ENCODE measurements around the gene NHLRC4. TPM values are rescaled to one million over a fixed set of nuclear protein-coding genes. Genes with fewer than 3 reads are reported as not detected.

Gene NHLRC4
- total RNA-seq, 1 experiment from 2014 or later = 4.0 TPM

DNA sequence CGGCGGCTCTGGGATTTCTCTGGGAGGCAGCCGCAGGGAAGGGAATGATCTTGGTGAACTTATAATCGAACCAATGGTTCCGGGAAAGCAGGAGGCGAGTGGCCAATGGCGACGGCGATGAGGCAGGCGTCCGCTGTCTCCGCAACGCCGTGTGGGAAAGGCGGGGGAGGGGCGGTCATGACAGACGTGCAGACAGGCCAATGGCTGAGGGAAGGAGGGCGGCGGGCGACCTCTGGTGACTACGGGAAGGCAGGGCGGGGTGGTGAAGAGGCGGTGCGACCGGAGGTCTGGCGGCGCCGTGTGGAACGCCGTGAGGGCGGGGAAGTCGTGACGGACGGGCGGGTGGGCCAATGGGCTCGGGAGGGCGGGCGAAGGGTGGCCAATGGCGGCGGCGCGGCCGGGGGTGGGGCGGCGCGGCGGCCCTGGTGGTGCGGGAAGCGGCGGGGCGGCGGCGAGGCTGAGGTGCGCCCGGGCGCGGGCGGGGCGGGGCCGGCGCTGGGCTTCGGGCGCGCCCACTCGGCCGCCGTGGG lies 22.9 kb downstream of the NHLRC4 start, which contains the start of gene RAB40C:
RAB40C (plus strand) TSS at position 409 of the 530 bp plus-strand sequence. CDS start 226 bp downstream, outside the sequence.
- Histone ChIP-seq H3K4me1 (ENCODE audit: control insufficient read depth, insufficient read depth, low read length) (peaks cover 47% of the 10 kb centered on the region), H3K27me3 (ENCODE audit: control insufficient read depth, insufficient read depth, low read length) (no peaks in the 10 kb centered on the region), H3K36me3 (ENCODE audit: control insufficient read depth, insufficient read depth, low read length) (no peaks in the 10 kb centered on the region), H3K4me3 (ENCODE audit: low read depth in 2 of 2, low read length in 2 of 2) (peak within 1 kb of the TSS; percentile 78 to 79), H3K9me3 (ENCODE audit: control insufficient read depth, insufficient read depth, low read depth, low read length) (no peaks in the 10 kb centered on the region), H3K27ac (ENCODE audit: low read length) (peak within 1 kb of the TSS; percentile 90)
- in situ Hi-C loops (cut with HindIII; ENCODE audit: low pct_unique_long_range_greater_than_20kb, low sequenced_read_pairs) (no loop called here), intact Hi-C loops (cut with micrococcal nuclease; ENCODE audit: unreplicated experiment) (no loop called here)
- ChIA-PET POLR2A (no interaction called here), CTCF (interaction anchor here (1.0 kb wide), 1 partner anchor 21 kb away, joined by 3 read pairs; no protein-coding TSS in a partner anchor)
- ATAC-seq (peak; percentile 86), DNase-seq (ENCODE audit: low read depth, low spot score) (peak; percentile 75)
- no TSS peak for BruUV-seq (replicated peaks)
- TF ChIP-seq TCF7L2 (IDR thresholded peaks at IDR 0.05; ENCODE audit: low read depth, low read length) (no peak), POLR2AphosphoS5 (IDR thresholded peaks at IDR 0.05; ENCODE audit: low read depth, low read length) (peak; percentile 18; the same call in 1 of the 2 replicates)

- intact Hi-C loops (cut with micrococcal nuclease; ENCODE audit: unreplicated experiment) (no loop called here), in situ Hi-C loops (cut with HindIII; ENCODE audit: low pct_unique_long_range_greater_than_20kb, low sequenced_read_pairs) (no loop called here)
- H3K27me3 ChIP-seq (ENCODE audit: control insufficient read depth, insufficient read depth, low read length) = no peaks in the 10 kb centered on the region
- H3K27ac ChIP-seq (ENCODE audit: low read length) = peak overlapping the region; percentile 20
- H3K36me3 ChIP-seq (ENCODE audit: control insufficient read depth, insufficient read depth, low read length) = no peaks in the 10 kb centered on the region
- TF ChIP-seq SIN3A (IDR thresholded peaks at IDR 0.05; ENCODE audit: borderline replicate concordance, insufficient read depth, low read depth, low read length) = peak; percentile 25; the same call in 1 of the 2 replicates
- no peak for TF ChIP-seq TCF7L2 (IDR thresholded peaks at IDR 0.05; ENCODE audit: low read depth, low read length)
- no TSS peak for BruUV-seq (replicated peaks)
- CTCF ChIA-PET = interaction anchor here (1.0 kb wide), 1 partner anchor 20 kb away, joined by 3 read pairs; no protein-coding TSS in a partner anchor
- H3K4me3 ChIP-seq (ENCODE audit: low read depth in 2 of 2, low read length in 2 of 2) = peak overlapping the region; percentile 65 to 78
- no peak for DNase-seq (ENCODE audit: low read depth, low spot score)
- peaks cover 46% of the 10 kb centered on the region for H3K4me1 ChIP-seq (ENCODE audit: control insufficient read depth, insufficient read depth, low read length)
- no peaks in the 10 kb centered on the region for H3K9me3 ChIP-seq (ENCODE audit: control insufficient read depth, insufficient read depth, low read depth, low read length)
- ATAC-seq = peak; percentile 1; the same call in 1 of the 2 replicates
- POLR2A ChIA-PET = no interaction called here
Measured at GRCh38 chr16:590188-590814, 23.5 kb downstream of the NHLRC4 start.

DNA sequence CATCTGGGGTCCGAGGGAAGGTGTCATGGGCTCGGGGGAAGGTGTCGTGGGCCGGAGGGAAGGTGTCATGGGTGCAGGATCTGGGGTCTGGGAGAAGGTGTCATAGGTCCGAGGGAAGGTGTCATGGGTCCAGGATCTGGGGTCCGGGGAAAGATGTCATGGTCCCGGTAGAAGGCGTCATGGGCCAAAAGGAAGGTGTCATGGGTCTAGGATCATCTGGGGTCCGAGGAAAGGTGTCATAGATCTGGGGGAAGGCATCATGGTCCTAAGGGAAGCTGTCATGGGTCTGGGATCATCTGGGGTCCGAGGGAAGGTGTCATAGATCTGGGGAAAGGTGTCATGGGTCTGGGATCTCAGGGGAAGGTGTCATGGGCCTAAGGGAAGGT lies 24.0 kb downstream of the NHLRC4 start:
- peaks cover 41% of the 10 kb centered on the region for H3K4me1 ChIP-seq (ENCODE audit: control insufficient read depth, insufficient read depth, low read length)
- TF ChIP-seq POLR2AphosphoS5 (IDR thresholded peaks at IDR 0.05; ENCODE audit: low read depth, low read length) (no peak), TCF7L2 (IDR thresholded peaks at IDR 0.05; ENCODE audit: low read depth, low read length) (no peak), SIN3A (IDR thresholded peaks at IDR 0.05; ENCODE audit: borderline replicate concordance, insufficient read depth, low read depth, low read length) (no peak)
- TF ChIP-seq, protein P1, sequence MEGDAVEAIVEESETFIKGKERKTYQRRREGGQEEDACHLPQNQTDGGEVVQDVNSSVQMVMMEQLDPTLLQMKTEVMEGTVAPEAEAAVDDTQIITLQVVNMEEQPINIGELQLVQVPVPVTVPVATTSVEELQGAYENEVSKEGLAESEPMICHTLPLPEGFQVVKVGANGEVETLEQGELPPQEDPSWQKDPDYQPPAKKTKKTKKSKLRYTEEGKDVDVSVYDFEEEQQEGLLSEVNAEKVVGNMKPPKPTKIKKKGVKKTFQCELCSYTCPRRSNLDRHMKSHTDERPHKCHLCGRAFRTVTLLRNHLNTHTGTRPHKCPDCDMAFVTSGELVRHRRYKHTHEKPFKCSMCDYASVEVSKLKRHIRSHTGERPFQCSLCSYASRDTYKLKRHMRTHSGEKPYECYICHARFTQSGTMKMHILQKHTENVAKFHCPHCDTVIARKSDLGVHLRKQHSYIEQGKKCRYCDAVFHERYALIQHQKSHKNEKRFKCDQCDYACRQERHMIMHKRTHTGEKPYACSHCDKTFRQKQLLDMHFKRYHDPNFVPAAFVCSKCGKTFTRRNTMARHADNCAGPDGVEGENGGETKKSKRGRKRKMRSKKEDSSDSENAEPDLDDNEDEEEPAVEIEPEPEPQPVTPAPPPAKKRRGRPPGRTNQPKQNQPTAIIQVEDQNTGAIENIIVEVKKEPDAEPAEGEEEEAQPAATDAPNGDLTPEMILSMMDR (IDR thresholded peaks at IDR 0.05) = no peak
- TF ChIP-seq, protein P2, sequence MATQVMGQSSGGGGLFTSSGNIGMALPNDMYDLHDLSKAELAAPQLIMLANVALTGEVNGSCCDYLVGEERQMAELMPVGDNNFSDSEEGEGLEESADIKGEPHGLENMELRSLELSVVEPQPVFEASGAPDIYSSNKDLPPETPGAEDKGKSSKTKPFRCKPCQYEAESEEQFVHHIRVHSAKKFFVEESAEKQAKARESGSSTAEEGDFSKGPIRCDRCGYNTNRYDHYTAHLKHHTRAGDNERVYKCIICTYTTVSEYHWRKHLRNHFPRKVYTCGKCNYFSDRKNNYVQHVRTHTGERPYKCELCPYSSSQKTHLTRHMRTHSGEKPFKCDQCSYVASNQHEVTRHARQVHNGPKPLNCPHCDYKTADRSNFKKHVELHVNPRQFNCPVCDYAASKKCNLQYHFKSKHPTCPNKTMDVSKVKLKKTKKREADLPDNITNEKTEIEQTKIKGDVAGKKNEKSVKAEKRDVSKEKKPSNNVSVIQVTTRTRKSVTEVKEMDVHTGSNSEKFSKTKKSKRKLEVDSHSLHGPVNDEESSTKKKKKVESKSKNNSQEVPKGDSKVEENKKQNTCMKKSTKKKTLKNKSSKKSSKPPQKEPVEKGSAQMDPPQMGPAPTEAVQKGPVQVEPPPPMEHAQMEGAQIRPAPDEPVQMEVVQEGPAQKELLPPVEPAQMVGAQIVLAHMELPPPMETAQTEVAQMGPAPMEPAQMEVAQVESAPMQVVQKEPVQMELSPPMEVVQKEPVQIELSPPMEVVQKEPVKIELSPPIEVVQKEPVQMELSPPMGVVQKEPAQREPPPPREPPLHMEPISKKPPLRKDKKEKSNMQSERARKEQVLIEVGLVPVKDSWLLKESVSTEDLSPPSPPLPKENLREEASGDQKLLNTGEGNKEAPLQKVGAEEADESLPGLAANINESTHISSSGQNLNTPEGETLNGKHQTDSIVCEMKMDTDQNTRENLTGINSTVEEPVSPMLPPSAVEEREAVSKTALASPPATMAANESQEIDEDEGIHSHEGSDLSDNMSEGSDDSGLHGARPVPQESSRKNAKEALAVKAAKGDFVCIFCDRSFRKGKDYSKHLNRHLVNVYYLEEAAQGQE (IDR thresholded peaks at IDR 0.05; ENCODE audit: insufficient read depth in 1 of 2, low read depth in 2 of 2, low read length in 1 of 2) = no peak
- ChIA-PET CTCF (interaction anchor here (1.0 kb wide), 1 partner anchor 19 kb away, joined by 3 read pairs; no protein-coding TSS in a partner anchor), POLR2A (no interaction called here)
- H3K27ac ChIP-seq (ENCODE audit: low read length) = peak overlapping the region; percentile 20
- no TSS peak for BruUV-seq (replicated peaks)
- no peak for ATAC-seq
- in situ Hi-C loops (cut with HindIII; ENCODE audit: low pct_unique_long_range_greater_than_20kb, low sequenced_read_pairs) (no loop called here), intact Hi-C loops (cut with micrococcal nuclease; ENCODE audit: unreplicated experiment) (no loop called here)
- no peaks in the 10 kb centered on the region for H3K36me3 ChIP-seq (ENCODE audit: control insufficient read depth, insufficient read depth, low read length)
- H3K9me3 ChIP-seq (ENCODE audit: control insufficient read depth, insufficient read depth, low read depth, low read length) = no peaks in the 10 kb centered on the region
- no peak for DNase-seq (ENCODE audit: low read depth, low spot score)
- H3K27me3 ChIP-seq (ENCODE audit: control insufficient read depth, insufficient read depth, low read length) = no peaks in the 10 kb centered on the region
- peak overlapping the region; percentile 65 to 78 for H3K4me3 ChIP-seq (ENCODE audit: low read depth in 2 of 2, low read length in 2 of 2)
